ENCODE measurements around the gene TSPOAP1.

TSPOAP1 gene

DNA sequence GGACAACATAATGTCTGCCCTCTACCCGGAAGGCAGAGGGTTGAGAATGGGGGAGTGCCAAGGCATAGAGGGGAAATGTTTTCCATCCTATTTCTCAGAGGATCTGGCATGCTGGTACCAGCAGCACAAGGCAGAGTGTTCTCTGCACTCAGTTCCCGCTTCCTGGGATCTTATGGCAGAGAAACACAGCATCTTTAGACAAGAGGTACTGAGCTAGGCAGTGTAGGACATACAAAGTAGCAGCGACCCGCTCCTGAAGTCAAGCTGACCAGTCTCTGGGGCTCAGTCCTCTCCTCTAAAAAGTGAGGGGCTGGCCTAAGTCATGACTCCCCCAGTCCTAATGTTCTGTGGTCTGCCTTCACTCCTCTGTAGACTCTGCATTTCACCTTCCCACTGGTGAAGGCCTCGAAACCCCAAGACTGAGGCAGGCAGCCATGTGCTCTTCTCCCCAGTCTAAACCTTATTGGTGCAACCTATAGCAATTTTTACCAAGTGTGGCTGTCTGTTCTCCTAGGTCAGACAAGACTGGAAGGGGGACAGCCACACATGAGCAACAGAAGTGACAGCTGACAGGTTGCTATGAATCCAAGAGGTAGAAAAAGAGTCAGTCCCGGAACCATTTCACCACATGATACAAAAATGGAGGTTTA, 11.3 kb upstream of the TSPOAP1 start:
- DNase-seq: no peak

DNA sequence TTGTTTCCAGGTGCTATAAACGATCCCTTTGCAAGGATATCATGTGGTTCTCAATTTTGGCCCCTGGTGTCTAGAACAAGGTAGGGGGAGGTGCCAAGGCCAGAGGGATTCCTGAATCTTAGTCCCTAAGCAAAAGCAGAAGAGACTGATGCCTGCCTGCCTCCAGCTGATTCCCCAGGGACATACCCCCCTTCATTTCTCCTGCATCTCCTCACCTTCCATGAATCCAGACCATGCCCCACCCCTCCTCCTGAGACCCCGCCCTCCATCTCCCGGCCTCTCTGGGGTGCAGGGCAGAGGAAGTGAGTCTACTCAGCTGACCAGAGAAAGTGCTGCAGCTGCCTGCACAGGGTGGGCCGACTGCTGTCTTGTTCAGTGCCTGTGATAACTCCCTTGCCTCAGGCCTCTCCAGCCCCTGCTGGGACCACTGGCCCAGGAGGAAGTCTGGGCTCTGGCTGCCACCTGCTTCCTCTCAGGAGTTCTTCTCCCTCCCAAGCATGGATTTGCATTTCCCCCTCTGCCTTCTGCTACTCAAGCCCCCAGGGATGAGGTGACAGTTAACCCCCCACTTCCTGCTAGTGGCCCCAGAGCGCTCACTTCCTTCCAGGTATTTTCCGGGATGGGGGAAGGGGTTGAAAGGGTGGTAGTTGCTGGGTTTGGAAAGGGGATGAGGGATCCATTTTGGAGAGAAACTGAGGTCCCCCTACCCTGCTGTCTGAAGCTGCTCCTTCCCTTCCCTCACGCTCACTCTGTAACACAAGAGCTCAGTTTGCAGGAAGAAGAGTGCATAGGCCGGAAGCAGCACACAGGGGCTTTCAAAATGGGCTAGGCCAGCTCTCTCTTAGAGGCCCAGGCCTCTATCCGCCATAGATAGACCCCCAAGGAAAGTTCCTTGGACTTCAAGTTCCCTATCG, 10.5 kb upstream of the TSPOAP1 start:
- no peak for DNase-seq

DNA sequence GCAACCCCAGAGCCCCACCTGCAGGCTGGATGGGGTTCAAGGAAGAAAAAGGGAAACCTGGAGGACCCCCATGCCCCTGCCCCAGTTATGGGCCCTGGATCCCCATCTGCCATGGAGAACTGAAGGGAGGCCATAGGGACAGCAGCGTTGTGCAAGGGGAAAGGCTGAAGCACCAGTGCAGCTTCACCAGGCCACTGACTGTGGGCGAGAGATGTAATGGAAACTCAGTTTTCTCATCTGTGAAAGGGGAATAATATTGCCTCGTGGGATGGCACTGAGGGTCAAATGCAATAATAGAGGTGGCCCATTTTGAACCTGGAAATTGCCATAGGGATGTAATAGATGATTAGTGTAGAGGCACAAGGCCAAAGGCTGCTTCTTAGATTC, 9.9 kb upstream of the TSPOAP1 start:
- DNase-seq: no peak

DNA sequence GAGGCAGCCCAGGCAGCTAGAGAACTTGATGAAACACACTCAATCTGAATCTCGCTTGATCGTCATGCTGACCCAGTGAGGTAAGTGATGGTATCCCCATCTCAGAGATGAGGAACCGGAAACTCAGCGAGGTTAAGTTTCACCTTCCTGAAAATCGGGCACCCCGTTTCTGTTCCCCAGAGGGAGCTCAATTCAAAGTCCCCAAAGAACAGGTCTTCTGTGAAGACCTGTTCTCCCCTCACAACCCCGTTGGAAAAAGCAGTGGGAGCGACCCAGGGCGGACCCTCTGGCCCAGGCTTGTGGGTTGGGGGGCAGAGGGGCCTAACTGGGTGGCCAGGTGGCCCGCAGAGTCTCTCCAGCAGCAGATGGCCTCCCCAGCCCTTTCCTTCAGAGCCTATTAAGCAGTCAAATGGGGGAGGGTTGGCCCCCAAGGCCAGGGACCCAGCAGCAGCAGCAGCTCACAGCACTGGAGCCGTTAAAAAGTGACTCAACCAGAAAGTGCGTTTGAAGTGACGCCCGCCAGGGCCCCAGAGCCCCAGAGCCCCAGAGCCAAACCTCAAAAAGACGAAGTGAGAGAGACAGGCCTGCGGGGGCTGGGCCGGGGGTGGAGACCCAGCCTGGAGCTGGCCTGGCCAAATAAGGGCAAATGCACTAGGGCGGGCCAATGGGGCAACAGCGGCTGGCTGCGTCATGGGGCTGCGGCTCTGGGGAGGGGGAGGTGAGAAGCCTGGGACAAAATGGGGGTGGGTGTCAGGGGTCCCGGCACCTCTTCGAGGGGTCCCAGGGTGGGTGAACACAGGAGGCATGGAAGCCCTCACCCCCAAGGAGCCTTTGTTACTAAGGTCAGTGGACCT, 9.2 kb upstream of the TSPOAP1 start:
- DNase-seq: no peak

DNA sequence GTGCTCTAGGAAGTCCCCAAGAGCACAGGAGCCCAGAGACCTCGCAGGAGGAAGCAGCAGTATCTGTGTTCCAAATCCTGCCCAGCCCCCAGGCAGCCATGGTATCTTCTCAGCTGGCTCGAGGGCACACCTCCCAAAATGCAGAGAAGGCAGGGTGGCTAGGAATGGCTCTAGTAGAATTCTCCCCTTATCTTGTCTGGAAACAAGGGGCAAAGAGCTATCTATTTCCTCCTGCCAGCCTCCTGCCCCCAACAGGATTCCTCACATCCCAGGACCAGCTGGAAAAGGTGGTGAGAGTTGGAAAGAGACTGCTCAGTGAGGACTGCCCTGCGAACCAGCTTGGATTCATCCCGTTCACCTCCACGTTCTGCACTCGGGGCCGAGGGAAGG, 8.6 kb upstream of the TSPOAP1 start:
- DNase-seq: no peak

DNA sequence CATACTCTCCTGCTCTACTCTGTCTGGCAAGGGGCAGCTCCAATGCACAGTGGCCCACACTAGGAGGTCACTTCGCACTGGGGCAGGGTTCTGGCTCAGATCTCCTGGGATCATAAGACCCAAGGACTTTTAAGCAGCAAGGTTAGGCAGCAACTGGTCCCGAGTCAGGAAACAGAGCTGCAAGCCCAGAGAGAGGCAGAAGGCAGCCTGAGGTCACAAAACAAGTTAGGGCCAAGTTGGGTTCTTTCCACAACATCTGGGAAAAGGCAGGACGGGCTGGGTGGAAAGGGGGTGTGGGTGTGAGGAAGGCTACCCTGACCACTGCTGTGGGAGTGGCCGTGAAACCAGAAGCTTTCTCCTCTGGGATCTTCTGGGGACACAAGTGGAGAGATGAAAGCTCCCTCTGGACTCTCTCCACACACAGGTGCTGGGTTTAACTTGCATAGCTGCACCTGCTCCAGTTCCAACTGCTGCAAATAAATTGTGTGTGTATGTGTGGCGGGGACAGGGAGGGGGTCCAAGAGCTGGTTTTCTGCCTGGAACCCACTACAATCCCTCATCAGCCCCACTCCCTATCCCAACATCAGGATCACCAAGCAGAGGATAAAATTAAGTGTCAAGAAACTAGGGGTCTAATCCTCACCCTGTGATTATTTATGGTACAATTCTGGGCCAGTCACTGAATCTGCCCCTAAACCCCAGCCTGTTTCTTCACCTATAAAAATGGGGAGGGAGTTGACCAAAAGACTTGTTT, 8.0 kb upstream of the TSPOAP1 start:
- no peak for DNase-seq

DNA sequence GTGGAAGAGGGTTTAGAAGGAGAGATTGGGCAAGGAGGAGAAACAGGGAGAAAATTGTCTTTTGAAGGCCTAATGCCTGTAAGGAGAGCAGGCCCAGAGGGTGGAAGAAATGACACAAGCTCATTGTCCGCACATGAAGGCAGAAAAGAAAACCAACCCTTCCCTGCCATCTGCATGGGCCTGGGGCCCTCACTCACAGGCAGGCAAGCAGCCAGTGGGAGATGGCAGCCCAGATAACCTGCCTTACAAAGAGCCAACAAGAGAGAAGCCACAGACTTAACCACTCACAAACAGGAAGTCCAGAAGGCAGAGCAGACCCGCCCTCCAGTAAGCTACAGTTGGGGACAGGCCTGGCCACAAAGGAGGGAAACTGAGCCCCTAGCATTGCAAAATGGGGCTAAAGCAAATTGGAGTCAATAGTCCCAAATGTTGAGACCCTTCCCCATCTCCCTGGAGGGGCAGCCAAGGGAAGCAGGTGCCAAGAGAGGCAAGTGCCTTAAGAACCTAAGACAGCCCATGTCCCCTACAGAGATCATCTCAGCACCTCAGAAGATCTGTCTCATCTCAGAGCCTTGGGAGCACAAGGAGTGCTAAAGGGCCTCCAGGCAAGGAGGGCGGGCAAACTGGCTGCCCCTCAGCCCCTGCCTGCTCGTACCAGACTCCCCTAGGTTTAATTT, 7.3 kb upstream of the TSPOAP1 start:
- DNase-seq: no peak

DNA sequence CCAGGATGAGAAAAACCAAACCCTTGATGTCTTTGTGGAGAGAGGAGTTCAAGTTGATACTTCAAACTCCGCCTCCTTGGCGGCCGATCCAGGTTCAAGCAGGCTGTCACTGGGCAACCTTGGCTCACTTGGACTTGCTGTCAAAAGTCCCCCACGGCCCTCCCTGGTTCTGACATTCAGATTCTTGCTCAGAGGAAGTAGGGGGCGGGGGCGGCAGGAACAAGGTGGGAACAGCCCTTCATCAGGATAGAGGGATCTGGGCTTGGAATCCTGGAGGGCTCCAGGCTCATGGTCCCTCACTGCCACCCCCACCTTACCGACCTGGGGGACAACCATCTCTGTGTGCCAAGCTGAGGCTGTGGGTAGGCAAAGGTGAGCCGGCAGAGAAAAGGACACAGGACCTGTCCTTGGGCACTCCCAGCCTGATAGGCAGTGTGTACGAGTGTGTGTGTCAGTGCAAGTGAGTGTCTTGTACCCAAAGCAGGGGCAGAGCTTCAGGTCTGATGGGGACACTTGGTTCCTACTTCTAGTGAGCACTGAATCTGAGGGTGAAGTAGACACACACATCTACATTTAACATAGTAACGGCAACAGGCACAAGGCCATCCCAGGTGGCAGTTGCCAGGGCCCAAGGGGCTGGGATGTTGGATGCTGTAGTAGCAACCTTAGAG, 6.6 kb upstream of the TSPOAP1 start:
- no peak for DNase-seq

DNA sequence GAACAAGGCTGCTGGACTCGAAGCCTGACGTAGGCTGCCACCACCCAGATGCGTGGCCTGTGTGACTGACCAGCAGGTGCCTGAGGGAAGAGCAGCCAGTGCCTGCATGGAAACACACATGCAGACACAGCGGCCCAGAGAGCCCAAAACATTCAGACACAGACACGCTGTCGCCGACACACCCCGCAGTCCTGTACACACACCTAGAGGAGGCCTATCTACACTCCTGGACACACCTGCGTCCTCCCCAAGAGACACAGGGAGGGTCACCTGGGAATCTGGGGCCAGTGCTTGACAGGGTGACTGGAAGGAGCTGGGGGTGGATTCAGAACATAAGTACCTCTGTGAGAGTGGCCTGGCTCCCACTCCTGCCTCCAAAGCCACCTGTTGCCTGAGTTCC, 6.1 kb upstream of the TSPOAP1 start:
- DNase-seq: no peak

DNA sequence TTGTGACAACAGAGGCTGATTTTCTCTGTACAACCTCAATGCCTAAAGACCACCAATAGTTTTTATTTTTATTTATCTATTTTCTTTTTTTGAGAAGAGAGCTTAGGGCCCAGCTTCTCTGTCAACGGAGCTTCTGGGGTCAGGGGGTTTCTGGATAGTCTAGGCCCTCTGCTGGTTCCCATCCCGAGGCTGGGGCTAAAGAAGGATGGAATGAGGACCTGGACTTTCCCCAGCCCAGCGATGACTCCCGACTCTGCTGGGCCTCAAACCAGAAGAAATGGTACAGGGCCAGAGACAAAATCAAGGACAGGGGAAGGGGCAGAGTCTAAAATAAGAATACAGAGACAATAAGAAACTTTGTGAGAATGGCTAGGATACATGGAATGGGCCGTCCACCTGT, 5.7 kb upstream of the TSPOAP1 start:
- no peak for DNase-seq

DNA sequence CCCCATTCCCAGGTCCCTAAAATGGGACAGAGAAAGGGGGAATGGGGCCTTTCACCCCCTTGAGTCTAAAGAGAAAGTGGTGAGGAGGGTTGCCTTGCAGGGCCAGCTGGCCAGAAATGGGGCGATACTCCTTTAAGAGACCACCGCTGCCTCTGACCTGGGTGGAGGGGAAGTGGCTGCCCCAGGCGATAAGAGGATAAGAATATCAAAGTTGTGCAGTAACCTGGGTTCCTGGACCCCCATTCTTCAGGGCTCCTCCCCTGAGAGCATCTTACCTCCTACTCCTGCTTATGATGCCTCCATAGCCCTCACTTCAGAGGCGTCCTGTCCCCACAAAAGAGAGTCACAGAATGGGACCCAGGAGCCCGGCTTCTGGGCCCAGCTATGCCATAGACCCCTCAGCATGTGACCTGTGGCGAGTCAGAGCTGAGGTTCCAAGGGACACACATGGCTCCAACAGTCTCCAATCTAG, 5.2 kb upstream of the TSPOAP1 start:
- no peak for DNase-seq

DNA sequence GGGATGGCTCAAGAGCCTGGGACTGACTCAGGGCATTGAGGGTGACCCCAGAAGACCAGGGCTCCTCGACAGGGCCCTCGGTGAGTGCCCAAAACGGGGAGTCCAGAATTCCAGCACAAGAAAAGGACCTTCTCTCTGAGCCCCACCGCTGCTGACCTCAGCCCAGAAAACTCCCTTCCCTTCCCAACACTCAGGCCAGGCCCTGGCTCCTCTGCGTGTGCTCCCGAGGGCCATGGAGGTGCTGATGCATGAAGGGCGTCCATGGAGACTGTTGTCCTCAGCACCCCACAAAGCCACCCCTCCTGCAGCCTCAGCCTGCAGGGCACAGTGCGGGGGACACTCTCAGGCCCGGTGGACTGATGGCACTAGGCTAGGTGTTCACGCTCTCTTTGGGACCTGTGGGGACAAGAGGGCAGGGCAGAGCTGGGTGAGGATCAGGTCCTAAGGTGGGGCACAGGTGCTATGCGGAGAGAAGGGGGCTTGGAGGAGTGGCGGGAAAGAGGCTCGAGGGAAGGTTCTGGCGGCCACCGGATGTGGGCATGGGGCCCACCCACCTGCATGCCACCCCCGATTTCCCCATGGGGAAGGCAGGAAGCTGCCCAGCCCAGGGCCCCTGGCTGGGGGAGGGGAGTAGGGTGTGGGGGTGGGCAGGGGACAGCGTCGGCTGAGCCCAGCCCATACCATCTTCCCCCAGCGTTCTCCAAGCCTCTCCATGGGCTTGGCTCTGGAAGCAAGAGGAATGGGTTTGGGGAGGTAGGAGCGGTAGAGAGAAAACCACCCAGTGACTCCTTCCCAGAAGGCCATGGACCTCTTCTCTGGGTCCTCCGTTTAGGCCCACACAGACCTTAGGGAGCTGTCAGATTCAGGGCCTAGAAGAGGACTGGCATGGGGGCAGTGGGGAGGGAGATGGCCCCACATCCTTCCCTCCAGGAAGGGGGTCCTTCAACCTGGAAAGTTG, 4.5 kb upstream of the TSPOAP1 start:
- DNase-seq: no peak

DNA sequence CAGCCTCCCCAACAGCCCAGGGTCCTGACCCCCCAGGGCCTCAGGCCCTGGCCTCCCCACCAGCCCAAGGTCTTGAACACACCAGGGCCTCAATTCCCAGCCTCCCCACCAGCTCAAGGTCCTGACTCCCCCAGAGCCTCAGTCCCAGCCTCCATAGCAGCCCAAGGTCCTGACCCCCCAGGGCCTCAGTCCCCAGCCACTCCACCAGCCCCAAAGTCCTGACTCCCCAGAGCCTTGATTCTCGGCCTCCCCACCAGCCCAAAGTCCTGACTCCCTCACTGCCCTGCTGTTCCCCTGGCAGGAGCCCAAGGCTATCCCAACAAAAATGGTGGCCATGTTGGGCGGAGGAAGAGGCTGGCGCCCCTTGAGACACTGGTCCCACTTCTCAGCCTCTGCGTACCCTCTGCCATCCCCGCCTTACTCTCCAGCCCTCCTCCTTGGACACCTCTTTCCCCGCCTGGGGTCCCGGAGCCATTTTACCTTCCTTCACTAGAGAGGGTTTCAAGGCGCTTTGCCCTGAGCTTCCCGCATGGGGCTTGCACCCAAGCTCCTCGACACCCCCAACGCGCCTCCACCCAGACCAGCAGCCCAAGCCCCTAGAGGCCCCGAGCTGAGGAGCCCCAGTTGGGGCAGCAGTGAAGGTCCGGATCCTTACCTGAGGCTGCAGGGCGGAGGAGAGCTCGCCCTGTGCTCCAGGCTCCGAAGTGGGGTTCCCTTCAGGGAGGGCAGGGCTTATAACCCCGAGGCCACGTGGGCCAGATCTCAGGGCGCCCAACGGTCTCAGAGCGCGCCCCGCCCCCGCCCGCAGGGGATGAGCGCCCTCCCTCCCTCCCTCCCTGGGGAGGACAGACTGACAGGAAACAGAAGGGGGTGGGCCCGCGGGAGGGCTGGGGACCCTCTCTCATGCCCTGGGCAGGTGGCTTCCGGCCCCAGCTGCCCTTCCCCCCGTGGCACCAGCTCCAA, 3.5 kb upstream of the TSPOAP1 start:
- DNase-seq: no peak

DNA sequence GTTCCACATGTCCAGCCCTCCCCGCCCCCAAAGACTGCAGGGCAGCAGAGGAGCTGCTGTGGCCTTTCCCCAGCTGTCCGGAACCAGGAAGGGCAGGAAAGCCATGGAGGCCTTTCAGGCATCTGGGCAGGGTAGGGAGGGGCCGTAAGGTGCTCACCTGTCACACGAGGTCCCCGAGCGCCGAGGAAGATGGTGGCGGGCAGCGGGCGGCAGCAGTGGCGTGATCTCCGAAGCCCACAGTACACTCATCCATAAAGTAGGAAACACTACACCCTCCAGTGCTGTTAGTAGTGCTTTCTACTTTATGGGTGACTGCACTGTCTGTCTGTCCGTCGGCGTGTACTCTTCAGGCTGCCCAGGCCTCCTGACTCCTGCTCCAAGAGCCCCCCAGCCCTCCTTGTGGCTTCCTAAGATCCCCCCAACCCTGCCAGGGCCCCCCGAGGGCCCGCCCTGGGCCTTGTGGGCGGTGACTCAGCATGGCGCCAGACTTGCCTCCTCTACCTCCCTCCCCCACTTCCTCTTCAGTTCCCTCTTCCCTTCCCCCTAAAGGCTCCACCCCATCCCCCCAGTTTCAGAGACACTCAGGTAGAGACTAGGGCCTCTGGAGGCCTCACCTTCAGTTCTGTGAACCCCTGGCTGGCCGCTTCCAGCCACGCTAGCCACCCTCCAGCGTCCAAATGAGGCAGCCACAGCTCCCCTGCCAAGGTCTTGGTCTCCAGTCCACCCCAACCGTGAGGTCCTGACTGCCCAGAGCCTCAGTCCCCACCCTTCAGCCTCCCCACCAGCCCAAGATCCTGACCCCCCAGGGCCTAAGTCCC, 2.6 kb upstream of the TSPOAP1 start:
- no peak for DNase-seq

DNA sequence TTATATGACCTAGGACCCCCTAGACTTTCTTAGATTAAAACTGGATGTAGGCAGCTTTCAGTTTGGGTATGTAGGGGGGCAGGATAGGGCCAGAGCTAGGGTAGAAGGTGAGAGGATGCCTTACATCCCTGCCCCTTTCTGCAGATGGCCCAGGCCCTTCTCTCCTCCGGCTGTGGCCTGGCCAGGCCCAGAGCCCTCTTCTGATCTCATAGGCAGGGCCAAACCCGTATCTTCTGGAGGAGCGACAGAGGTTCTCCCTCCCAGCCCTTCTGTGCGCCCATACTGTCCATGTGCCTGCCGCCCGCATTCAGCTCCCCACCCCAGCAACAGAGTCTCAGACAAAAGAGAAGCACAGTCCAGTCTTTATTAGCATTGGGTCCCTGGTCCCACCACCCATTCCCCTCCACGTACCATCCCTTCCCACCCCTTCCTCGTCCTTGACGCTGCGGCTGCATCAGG, 2.0 kb upstream of the TSPOAP1 start:
- DNase-seq: no peak

DNA sequence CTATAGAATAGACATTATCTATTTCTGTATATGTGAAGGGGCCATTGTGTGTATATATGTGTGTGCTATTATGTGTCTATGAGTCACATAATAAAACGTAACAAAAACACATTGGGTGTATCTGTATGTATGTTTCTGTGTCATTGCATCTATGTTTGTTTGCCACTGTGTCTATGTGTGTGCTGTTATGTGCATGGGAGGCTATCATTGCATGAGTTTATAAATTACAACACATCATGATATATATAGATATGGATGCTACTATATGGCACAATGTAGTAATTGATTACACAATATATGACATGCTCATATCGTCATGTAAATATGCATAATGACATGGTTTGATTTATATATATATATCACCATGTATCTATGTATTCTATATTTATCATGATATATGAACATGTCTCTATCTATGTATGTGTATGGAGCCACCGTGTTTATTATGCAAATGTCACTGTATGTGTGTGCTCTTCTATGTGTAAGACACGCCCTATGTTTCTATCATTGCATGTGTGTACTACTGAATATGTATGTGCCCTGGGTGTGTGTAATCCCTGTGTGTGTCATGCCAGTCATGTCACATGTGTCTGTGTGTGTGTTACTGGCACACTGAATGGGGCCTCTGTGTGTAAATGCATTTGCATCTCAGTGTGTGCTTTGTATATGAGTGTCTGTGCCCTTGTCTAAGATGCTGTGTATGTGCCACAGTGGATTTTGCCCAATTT, 1.4 kb upstream of the TSPOAP1 start:
- no peak for DNase-seq
